Muscle of leg (tissue), 11 donors: ENCODE measurements around the gene PMS1. TPM values are rescaled to one million over a fixed set of nuclear protein-coding genes. Genes with fewer than 3 reads are reported as not detected.
A peak's percentile ranks its signal among the peaks of the same experiment; 100 is the strongest.

ENCODE experiments used
- DNase-seq: peaks from one replicate; pipeline ENCODE4 v3.0.0; 2013
- H3K27ac ChIP-seq: one replicate; pipeline ENCODE4 v1.5.1; 2013; ENCODE audit warnings: mild to moderate bottlenecking, low read length, control low read depth
- H3K27me3 ChIP-seq: one replicate; pipeline ENCODE4 v1.6.1; 2013; ENCODE audit warnings: low read length; ENCODE audit not compliant: control insufficient read depth, insufficient read depth
- H3K36me3 ChIP-seq: one replicate; pipeline ENCODE4 v1.6.1; 2013; ENCODE audit warnings: low read length; ENCODE audit not compliant: control insufficient read depth, insufficient read depth
- H3K4me1 ChIP-seq: one replicate; pipeline ENCODE4 v1.6.1; 2013; ENCODE audit warnings: low read length; ENCODE audit not compliant: control insufficient read depth, insufficient read depth
- H3K4me3 ChIP-seq: one replicate; pipeline ENCODE4 v1.5.1; 2013; ENCODE audit warnings: low read length, control low read depth
- H3K9me3 ChIP-seq: replicated peaks from 2 replicates; pipeline ENCODE4 v1.6.1; 2013; ENCODE audit warnings: low read depth, low read length; ENCODE audit not compliant: control insufficient read depth
- WGBS: methylation state at CpG from one replicate; pipeline ENCODE4 v1.1.5; 2013; ENCODE audit warnings: missing lambda C conversion rate; ENCODE audit not compliant: insufficient coverage; 5-methylcytosine and 5-hydroxymethylcytosine counted together
- polyA plus RNA-seq, 8 donors: library from polyadenylated mRNA; unstranded; fragments of 120-200 nt; gene quantifications; one replicate each; pipeline versions ENCODE4 v1.2.1 to v1.2.3, GENCODE V29; 2013; ENCODE audit warnings: inconsistent platforms in 1 of 8, low replicate concordance in 1 of 8; ENCODE audit not compliant: insufficient read length in 8 of 8, insufficient read depth in 1 of 8
- total RNA-seq: library from RNA; stranded (reverse); fragments of 120-200 nt; gene quantifications from one replicate; pipeline ENCODE4 v1.2.4, GENCODE V29; 2013

PMS1 gene
- total and polyA plus RNA-seq, 9 donors = 21.6 to 33.3 (median 25.3) TPM

- no peak for DNase-seq
- Histone ChIP-seq H3K4me1 (peaks cover 2% of the 10 kb centered on the region), H3K36me3 (peaks cover 7% of the 10 kb centered on the region), H3K4me3 (no peak overlapping the region), H3K27ac (no peak overlapping the region), H3K27me3 (no peaks in the 10 kb centered on the region), H3K9me3 (no peaks in the 10 kb centered on the region)
- WGBS = no CpG with 5 or more reads among the region's 2 CpGs
Observed at GRCh38 chr2:189802396-189802912, 18.2 kb downstream of the PMS1 start.

- H3K36me3 ChIP-seq = peaks cover 7% of the 10 kb centered on the region
- no peaks in the 10 kb centered on the region for H3K9me3 ChIP-seq
- H3K27me3 ChIP-seq = no peaks in the 10 kb centered on the region
- H3K4me1 ChIP-seq = peaks cover 2% of the 10 kb centered on the region
- no CpG with 5 or more reads among the region's 3 CpGs for WGBS
- H3K4me3 ChIP-seq = no peak overlapping the region
- DNase-seq = peak; percentile 54
- H3K27ac ChIP-seq = no peak overlapping the region
Observed at GRCh38 chr2:189803431-189803830, 19.2 kb downstream of the PMS1 start.

GRCh38 chr2:189818249-189819038 lies 34.2 kb downstream of the PMS1 start:
- H3K4me1 ChIP-seq = no peaks in the 10 kb centered on the region
- no CpG with 5 or more reads among the region's 3 CpGs for WGBS
- no peaks in the 10 kb centered on the region for H3K9me3 ChIP-seq
- H3K27ac ChIP-seq = no peak overlapping the region
- H3K36me3 ChIP-seq = peaks cover 10% of the 10 kb centered on the region
- H3K27me3 ChIP-seq = no peaks in the 10 kb centered on the region
- no peak for DNase-seq
- H3K4me3 ChIP-seq = no peak overlapping the region

- Histone ChIP-seq H3K27ac (no peak overlapping the region), H3K9me3 (no peaks in the 10 kb centered on the region), H3K27me3 (no peaks in the 10 kb centered on the region), H3K4me1 (no peaks in the 10 kb centered on the region), H3K4me3 (no peak overlapping the region), H3K36me3 (peaks cover 10% of the 10 kb centered on the region)
- whole genome bisulfite sequencing = no CpG with 5 or more reads among the region's 1 CpG
- no peak for DNase-seq
Observed at GRCh38 chr2:189819297-189819704, 35.1 kb downstream of the PMS1 start.

- DNase-seq = no peak
- Histone ChIP-seq H3K27me3 (no peaks in the 10 kb centered on the region), H3K4me3 (no peak overlapping the region), H3K4me1 (no peaks in the 10 kb centered on the region), H3K27ac (no peak overlapping the region), H3K9me3 (no peaks in the 10 kb centered on the region), H3K36me3 (peaks cover 5% of the 10 kb centered on the region)
- 98% methylated on average over 29 of the region's 33 CpGs for WGBS
Observed at GRCh38 chr2:189821953-189822748, 37.9 kb downstream of the PMS1 start.

- Histone ChIP-seq H3K4me1 (no peaks in the 10 kb centered on the region), H3K36me3 (no peaks in the 10 kb centered on the region), H3K27me3 (no peaks in the 10 kb centered on the region), H3K27ac (no peak overlapping the region), H3K4me3 (no peak overlapping the region), H3K9me3 (no peaks in the 10 kb centered on the region)
- WGBS = no CpG with 5 or more reads among the region's 3 CpGs
- DNase-seq = no peak
Observed at GRCh38 chr2:189824694-189825396, 40.6 kb downstream of the PMS1 start.

GRCh38 chr2:189826039-189826438 lies 41.8 kb downstream of the PMS1 start:
- Histone ChIP-seq H3K4me1 (no peaks in the 10 kb centered on the region), H3K27me3 (no peaks in the 10 kb centered on the region), H3K36me3 (peaks cover 2% of the 10 kb centered on the region), H3K9me3 (no peaks in the 10 kb centered on the region), H3K4me3 (no peak overlapping the region), H3K27ac (no peak overlapping the region)
- no CpG with 5 or more reads among the region's 5 CpGs for WGBS
- DNase-seq = no peak

- Histone ChIP-seq H3K9me3 (no peaks in the 10 kb centered on the region), H3K4me3 (no peak overlapping the region), H3K27me3 (no peaks in the 10 kb centered on the region), H3K4me1 (no peaks in the 10 kb centered on the region), H3K36me3 (peaks cover 2% of the 10 kb centered on the region), H3K27ac (no peak overlapping the region)
- WGBS = 67% methylated on average over 1 of the region's 4 CpGs
- DNase-seq = no peak
Observed at GRCh38 chr2:189829102-189829833, 45.0 kb downstream of the PMS1 start.

GRCh38 chr2:189830510-189830909 lies 46.3 kb downstream of the PMS1 start:
- no peaks in the 10 kb centered on the region for H3K9me3 ChIP-seq
- DNase-seq = no peak
- no peaks in the 10 kb centered on the region for H3K27me3 ChIP-seq
- H3K4me3 ChIP-seq = no peak overlapping the region
- WGBS = no CpG with 5 or more reads among the region's 1 CpG
- no peak overlapping the region for H3K27ac ChIP-seq
- no peaks in the 10 kb centered on the region for H3K4me1 ChIP-seq
- H3K36me3 ChIP-seq = peaks cover 2% of the 10 kb centered on the region
